Measurements from ENCODE around the gene TM4SF18.

Gene TM4SF18

GRCh38 chr3:149288655-149289054, 44.8 kb downstream of the TM4SF18 start:
- H3K4me3 ChIP-seq (ENCODE audit: low read depth, low read length) = no peak overlapping the region
- no peak for TF ChIP-seq CTCF (conservative IDR thresholded peaks at IDR 0.05; ENCODE audit: low read depth, low read length)
- DNase-seq (ENCODE audit: low read depth) = no peak

GRCh38 chr3:149284034-149284433, 49.4 kb downstream of the TM4SF18 start:
- TF ChIP-seq CTCF (conservative IDR thresholded peaks at IDR 0.05; ENCODE audit: low read depth, low read length) = no peak

GRCh38 chr3:149283401-149283800, 50.0 kb downstream of the TM4SF18 start:
- H3K4me3 ChIP-seq (ENCODE audit: low read depth, low read length) = no peak overlapping the region
- no peak for TF ChIP-seq CTCF (conservative IDR thresholded peaks at IDR 0.05; ENCODE audit: low read depth, low read length)
- no peak for DNase-seq (ENCODE audit: low read depth)

More at GRCh38 chr3:149284034-149284433, 49.4 kb downstream of the TM4SF18 start:
- no peak for DNase-seq (ENCODE audit: low read depth)
- no peak overlapping the region for H3K4me3 ChIP-seq (ENCODE audit: low read depth, low read length)

- no peak for DNase-seq (ENCODE audit: low read depth)
- TF ChIP-seq CTCF (conservative IDR thresholded peaks at IDR 0.05; ENCODE audit: low read depth, low read length) = no peak
- no peak overlapping the region for H3K4me3 ChIP-seq (ENCODE audit: low read depth, low read length)
These were observed 50.6 kb downstream of the TM4SF18 start for GRCh38 chr3:149282836-149283235.

GRCh38 chr3:149282322-149282721, 51.1 kb downstream of the TM4SF18 start:
- no peak for DNase-seq (ENCODE audit: low read depth)
- TF ChIP-seq CTCF (conservative IDR thresholded peaks at IDR 0.05; ENCODE audit: low read depth, low read length) = no peak
- no peak overlapping the region for H3K4me3 ChIP-seq (ENCODE audit: low read depth, low read length)

GRCh38 chr3:149280671-149281349, 52.6 kb downstream of the TM4SF18 start:
- no peak for DNase-seq (ENCODE audit: low read depth)
- no peak overlapping the region for H3K4me3 ChIP-seq (ENCODE audit: low read depth, low read length)
- TF ChIP-seq CTCF (conservative IDR thresholded peaks at IDR 0.05; ENCODE audit: low read depth, low read length) = no peak

- TF ChIP-seq CTCF (conservative IDR thresholded peaks at IDR 0.05; ENCODE audit: low read depth, low read length) = no peak
- no peak for DNase-seq (ENCODE audit: low read depth)
- no peak overlapping the region for H3K4me3 ChIP-seq (ENCODE audit: low read depth, low read length)
These were observed 54.5 kb downstream of the TM4SF18 start for GRCh38 chr3:149278911-149279310.

Measured in choroid plexus epithelial cell (primary cell).